ENCODE measurements around the gene PRRX2.

DNA sequence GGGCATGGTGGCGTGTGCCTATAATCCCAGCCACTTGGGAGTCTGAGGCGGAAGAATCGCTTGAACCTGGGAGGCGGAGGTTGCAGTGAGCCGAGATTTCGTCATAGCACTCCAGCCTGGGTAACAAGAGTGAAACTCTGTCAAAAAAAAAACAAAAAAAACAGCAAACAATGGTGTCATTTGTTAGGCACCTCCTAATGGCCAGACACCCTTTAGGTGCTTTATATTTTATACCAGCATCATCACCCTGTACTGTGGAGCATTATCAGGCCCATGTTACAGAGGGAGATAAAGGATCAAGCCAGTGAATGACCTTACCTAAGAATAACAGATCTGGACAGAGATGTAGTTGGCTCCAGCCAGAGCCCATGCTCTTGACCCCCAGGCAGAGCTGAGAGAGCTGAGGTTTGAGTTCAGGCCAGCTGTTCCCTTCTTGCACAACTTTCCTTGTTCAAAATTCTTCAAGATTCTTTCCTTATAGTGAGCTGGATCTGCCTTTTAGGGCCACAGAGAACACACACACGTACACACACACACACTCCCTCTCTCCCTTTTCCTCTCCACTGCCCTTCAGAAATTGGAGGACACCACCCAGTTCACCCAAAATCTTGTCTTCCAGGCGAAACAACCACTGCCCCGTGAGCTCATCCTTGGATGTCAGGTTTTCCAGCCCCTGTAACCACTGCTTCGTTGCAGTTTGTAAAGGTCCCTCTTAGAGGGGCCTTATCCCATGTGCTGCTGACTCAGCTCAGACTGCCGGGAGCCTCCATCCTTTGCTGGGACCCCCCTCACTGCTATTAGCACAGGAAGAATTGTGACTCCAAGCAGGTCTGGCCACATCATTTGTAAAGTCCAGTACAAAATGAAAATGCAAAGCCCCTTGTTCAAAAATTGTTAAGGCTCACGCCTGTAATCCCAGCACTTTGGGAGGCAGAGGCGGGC, 97.8 kb downstream of the PRRX2 start:
- no peak for TF ChIP-seq RAD21 (IDR thresholded peaks at IDR 0.05)
- TF ChIP-seq, protein P1, sequence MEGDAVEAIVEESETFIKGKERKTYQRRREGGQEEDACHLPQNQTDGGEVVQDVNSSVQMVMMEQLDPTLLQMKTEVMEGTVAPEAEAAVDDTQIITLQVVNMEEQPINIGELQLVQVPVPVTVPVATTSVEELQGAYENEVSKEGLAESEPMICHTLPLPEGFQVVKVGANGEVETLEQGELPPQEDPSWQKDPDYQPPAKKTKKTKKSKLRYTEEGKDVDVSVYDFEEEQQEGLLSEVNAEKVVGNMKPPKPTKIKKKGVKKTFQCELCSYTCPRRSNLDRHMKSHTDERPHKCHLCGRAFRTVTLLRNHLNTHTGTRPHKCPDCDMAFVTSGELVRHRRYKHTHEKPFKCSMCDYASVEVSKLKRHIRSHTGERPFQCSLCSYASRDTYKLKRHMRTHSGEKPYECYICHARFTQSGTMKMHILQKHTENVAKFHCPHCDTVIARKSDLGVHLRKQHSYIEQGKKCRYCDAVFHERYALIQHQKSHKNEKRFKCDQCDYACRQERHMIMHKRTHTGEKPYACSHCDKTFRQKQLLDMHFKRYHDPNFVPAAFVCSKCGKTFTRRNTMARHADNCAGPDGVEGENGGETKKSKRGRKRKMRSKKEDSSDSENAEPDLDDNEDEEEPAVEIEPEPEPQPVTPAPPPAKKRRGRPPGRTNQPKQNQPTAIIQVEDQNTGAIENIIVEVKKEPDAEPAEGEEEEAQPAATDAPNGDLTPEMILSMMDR (IDR thresholded peaks at IDR 0.05; ENCODE audit: low read depth, low read length, missing input control): no peak
- TF ChIP-seq, protein P2, sequence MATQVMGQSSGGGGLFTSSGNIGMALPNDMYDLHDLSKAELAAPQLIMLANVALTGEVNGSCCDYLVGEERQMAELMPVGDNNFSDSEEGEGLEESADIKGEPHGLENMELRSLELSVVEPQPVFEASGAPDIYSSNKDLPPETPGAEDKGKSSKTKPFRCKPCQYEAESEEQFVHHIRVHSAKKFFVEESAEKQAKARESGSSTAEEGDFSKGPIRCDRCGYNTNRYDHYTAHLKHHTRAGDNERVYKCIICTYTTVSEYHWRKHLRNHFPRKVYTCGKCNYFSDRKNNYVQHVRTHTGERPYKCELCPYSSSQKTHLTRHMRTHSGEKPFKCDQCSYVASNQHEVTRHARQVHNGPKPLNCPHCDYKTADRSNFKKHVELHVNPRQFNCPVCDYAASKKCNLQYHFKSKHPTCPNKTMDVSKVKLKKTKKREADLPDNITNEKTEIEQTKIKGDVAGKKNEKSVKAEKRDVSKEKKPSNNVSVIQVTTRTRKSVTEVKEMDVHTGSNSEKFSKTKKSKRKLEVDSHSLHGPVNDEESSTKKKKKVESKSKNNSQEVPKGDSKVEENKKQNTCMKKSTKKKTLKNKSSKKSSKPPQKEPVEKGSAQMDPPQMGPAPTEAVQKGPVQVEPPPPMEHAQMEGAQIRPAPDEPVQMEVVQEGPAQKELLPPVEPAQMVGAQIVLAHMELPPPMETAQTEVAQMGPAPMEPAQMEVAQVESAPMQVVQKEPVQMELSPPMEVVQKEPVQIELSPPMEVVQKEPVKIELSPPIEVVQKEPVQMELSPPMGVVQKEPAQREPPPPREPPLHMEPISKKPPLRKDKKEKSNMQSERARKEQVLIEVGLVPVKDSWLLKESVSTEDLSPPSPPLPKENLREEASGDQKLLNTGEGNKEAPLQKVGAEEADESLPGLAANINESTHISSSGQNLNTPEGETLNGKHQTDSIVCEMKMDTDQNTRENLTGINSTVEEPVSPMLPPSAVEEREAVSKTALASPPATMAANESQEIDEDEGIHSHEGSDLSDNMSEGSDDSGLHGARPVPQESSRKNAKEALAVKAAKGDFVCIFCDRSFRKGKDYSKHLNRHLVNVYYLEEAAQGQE (IDR thresholded peaks at IDR 0.05): no peak

Data from liver (tissue), 3 donors.